HG02798 (cell line): Measurements from ENCODE around the gene AKAP13.

Experiments used
- ATAC-seq: cut with Tn5 transposase; IDR thresholded peaks from one replicate; pipeline ENCODE4 v1.9.1; 2021; ENCODE audit warnings: mild to moderate bottlenecking; ENCODE audit not compliant: unreplicated experiment, poor library complexity

AKAP13 gene

DNA sequence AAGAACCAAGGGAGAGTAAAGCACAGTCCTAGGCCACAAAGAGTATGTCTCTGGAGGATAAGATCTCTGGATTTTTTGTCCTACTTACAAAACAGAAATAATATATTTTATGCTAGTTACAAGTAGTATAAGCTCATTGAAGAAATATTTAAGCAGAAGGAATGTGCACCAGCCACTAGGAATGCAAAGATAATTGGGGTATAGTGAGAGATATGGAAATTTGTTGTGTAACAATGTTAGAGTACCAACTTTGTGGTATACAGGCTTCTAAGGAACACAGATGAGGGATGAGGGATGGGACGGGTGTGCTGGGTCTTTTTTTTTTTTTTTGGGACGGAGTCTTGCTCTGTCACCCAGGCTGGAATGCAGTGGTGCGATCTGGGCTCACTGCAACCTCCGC lies 26.5 kb downstream of the AKAP13 start:
- ATAC-seq, result no peak

DNA sequence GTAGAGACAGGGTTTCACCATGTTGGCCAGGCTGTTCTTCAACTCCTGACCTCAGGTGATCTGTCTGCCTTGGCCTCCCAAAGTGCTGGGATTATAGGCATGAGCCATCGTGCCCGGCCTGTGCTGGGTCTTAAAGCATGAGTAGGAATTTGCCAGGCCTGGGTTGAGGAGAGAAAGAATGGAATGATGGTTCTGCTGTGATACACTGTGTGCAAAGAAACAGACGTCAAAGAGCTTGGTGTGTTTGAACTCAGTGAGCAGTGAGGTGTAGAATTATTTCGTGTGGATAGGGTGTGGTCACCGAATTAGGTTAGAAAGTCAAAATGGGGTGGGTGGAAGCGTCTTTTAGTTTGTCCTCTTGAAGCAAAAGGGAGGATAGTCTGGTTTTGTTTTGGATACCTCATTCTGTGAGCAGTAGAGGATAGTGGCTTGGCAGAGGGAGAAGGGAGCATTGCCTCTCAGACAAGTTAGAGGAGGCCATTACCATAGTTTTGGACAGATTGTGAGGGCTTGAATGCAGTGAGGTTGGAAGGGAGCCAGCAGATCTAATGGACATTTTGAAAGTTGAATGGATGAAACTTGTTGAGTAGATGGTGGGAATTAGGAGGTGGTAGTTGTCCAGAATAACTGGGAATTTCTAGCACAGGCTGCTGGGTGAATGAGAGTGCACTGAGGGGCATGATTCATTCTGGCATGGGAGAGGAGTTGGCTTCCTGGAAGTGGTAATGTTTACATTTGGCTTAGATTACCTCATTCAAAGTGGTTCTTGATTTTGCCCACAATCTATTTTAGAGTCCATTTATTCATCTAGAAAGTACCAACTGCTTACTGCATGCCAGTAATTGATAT lies 27.2 kb downstream of the AKAP13 start:
- peak; percentile 25 for ATAC-seq

DNA sequence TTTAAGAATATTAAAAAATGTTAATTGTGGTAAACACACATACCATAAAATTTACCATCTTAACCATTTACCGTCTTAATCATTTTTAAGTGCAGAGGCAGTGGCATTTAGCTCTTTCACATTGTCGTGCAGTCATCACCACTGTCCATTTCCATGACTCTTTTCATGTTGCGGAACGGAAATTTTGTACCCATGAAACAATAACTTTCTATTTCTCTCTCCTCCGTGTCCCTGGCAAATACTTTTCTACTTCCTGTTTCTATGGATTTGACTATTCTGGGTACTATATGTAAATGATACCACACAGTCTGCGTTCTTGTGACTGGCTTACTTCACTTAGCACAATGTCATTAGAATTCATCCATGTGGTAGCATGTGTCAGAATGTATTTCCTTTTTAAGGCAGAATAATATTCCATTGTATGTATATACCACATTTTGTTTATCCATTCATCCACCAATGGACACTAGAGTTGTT lies 27.9 kb downstream of the AKAP13 start:
- ATAC-seq, result peak; percentile 50

DNA sequence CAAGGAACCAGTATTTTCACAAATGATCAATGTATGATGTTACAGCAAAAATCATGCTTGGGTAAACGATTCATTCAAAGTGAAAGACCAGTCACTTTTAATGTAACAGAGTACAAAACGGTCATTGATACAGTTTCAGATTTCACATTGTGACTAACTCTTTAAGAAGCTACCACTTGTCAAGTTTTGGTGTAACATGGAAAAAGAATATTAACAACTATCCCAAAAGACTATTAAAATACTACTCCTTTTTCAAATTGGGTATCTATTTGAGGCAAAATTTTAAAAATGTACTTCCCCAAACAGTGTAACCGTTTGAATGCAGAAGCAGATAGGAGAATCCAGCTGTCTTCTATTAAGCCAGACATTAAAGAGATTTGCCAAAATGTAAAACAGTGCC lies 31.7 kb downstream of the AKAP13 start:
- ATAC-seq, result no peak

DNA sequence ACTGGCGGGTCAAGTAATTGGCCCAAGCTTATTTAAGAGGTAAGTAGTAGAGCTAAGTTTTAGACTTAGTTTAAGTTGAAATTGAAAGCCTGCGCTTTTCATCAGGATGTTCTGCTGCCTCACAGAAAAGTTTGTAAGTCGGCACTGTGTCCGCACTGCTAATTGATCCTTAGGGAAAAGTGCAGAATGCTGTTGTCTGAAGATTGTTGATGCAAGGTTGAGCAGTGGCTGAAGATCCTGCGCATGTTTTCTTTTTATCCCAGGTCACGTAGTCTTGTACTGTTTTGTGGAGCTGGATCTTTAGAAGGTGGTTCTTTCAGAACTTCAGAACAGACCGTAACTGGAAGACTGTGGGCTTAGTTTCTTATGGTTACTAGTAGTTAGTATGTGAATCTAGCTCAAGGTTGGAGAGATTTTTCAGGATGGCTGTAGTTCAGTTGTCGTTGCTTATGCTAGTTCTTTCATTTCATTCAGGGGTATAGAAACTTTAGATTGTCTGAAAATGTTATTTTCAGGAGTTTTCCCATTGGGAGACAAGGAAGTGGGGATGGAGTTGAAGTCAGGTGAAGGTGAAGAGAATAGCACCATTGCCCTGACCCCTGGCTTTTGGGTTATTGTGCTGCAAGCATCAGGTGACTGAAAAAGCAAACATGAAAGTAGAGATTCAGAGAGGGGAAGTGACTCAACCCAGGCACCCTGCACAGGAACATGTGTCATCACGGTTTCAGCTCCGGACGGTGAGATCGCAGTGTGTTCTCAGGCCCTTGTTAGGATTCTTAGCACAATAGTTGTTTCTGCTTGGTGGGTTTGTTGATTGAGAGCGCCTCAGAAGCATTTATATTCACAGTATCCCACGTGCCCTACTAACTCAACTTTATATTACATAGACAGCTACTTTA lies 32.8 kb downstream of the AKAP13 start:
- ATAC-seq, result peak; percentile 99

DNA sequence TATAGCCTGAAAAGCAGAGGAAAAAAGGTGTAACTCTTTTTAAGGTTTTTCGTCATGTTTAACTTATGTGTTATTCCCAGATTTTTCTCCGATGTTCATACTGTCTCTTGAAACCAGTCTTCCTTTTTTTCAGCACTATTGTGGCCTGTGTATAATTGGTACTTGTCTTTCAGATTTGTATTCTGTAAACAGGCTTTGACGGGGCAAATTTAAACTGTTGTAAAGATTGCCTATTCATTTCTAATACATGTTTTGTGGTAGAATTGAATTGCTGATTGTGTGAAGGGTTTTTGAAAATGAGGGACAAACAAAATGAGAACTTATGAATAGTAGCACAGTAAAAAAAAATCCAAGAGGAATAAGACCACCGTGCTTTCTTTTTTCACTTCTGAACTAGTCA lies 33.6 kb downstream of the AKAP13 start:
- no peak for ATAC-seq

DNA sequence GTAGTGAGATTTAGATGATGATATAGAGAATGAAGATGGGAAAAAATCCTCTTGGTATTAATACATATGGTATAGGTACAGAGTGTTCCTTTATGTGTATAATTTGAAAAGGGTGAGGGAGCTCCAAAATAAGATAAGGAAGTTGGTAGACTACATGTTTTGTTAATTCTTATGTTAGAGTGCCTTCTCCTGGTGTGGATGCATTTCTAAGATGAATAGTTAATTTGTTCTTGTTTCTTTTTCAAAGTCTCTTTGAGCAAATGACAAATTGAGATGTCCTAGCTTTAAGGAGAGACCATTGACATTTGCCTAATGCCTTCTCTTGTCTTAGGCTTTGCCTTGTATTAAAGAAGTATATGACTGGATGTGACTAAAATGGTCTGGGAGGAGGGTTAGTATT lies 34.1 kb downstream of the AKAP13 start:
- no peak for ATAC-seq

DNA sequence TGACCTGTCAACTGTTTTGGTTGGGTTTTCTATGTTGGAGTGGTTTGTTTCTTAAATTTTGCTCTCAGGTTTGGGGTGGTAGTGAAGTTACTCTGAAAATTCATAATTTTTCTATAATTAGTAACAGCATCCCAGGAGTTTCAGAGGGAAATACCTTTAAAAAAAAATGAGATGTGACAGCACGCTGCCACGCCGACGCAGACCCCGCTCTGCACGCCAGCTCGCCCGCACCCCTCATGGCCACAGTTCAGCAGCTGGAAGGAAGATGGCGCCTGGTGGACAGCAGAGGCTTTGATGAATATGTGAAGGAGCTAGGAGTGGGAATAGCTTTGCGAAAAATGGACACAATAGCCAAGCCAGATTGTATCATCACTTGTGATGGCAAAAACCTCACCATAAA lies 34.6 kb downstream of the AKAP13 start:
- ATAC-seq, result no peak

DNA sequence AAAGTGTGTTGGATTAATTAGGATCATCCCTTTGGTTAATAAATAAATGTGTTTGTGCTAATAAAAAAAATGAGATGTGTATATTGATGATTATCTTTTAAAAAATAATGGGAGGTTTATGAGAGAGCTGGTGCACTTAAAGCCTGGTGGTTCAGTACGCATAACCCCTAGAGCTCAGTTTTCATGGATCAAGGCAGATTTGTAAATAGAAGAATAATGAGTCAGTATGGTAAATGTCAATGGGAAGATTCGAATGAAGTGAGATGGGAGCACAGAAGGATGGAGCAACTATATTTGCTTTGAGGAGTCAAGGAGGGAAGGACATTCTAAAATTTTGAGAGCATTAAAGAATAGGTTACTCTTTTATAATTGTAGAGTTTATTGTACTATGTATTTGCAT lies 35.4 kb downstream of the AKAP13 start:
- no peak for ATAC-seq

DNA sequence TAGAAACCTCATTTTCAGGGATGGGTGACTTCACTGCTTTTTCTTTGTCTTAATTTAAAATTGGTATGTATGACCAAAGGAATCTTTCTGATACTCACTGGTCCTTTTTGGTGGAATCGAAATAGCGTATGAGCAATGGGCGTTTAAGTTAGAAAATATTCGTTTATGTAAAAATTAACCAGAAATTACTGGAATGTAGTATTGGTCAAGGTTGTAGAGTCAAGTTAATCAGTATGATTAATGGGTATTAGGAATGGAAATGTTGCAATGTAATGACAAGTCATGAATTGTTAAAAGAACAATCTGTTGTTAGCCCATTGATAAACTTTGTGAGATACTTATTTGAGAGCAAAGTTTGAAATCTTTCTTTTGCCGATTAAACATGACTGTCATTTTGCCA lies 36.9 kb downstream of the AKAP13 start:
- no peak for ATAC-seq

DNA sequence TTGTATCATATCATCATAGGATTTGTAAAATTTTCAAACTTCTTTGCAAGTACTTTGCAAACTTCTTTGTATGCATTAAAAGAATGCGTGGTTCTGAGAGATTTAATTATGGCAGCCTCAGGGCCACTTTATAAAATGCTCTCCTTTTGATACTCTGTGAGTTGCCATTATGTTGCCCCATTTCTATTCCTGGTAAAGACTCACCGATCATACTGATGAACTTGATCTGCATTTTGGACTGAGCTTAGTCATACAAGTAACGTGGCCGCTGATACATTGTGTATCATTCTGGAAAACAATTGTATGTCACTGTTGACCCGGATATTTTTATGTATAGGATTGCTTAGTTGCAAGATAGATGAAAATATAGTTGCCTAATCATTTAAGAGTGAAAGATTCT lies 38.8 kb downstream of the AKAP13 start:
- ATAC-seq, result no peak

DNA sequence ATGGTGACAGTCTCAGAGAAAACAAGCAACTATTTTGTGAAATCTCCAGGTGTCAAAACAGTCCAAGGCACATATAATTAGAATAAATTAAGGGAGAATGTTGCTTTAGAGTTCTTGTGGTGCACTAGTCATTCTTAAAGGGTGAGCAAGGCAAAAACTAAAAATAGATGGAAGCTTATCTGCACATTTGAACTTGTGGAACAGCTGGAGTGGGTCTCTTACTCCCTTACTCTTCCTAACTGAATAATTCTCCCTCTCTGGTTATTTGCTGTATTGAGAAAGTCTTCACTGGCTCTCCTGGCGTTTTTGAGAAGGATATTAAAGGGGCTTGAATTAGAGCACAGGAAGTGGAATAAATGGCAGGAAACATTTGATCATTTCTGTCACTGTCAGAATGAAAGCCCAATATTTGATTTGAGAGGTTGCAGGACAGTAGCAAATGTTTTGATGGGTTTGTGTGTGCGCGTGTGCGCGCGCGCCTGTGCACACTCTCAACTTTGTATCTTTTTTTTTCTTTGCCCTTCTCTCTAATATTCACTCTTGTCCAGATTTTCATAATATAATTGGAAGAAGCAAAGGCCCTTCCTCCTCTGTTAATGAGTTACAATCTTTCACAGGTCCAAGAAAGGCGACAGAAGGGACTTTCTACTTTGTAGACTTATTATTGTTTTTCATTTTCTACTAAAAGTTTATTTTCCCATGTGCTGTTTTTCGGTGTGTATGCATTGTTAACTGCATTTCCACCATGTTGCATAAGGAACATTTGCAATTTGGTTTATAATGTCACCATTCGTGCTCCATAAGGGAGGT lies 40.9 kb downstream of the AKAP13 start:
- ATAC-seq, result no peak

DNA sequence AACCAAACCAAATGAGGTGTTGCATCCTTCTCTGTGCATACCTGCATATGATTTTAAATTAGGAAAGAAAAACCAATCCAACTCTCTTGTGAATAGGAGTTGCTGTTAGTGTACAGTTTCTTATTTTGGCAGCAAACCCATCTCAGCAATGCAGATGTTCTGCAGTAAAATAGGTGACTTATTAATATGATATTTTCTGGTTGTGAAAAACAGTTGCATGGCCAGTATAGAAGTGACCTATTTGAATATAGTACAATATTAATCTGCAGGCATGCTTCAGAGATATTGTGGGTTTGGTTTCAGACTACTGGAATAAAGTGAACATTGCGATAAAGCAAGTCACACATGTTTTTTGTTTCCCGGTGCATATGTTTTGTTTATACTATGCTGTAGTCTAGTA lies 42.2 kb downstream of the AKAP13 start:
- no peak for ATAC-seq

DNA sequence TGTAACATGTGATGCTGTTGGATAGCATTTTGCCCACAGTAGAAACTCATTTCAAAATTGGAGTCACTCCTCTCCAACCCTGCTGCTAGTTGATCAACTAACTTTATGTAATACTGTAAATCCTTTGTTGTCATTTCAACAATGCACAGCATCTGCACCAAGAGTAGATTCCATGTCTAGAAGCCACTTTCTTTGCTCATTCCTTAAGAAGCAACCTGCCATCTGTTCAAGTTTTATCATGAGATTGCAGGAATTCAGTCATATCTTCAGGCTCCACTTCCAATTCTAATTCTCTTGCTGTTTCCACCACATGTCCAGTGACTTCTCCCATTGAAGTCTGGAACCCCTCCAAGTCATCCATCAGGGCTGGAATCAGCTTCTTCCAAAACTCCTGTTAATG lies 42.9 kb downstream of the AKAP13 start:
- ATAC-seq, result no peak

DNA sequence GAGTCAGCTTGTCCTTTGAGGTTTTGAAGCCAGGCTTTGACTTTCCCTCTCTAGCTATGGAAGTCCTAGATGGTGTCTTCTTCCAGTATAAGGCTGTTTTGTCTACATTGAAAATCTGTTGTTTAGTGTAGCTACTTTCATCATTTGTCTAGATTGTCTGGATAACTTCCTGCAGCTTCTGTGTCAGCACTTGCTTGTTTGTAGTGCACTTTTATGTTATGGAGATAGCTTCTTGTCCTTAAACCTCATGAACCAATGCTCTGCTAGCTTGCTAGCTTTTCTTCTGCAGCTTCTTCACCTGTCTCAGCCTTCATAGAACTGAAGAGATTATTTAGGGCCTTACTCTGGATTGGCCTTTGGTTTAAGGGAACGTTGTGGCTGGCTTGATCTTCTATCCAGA lies 43.8 kb downstream of the AKAP13 start:
- no peak for ATAC-seq

DNA sequence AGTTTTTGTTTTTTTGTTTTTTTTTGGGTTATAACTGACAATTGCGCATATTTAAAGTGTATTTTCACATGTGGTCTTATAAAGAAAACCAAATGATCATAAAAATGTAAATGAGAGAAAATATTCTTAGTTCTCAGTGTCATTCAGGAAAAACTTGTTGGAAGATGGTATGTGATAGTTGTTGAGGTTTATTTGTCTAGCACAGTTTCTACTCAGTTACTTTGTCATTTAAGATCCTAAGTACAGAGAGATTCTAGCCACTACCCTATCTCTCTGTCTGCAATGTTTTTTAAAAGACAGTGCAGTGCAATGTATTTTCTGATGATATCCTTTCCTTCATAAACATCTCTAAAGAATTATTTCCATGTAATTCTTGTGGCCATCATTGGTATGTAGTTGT lies 46.1 kb downstream of the AKAP13 start:
- no peak for ATAC-seq

DNA sequence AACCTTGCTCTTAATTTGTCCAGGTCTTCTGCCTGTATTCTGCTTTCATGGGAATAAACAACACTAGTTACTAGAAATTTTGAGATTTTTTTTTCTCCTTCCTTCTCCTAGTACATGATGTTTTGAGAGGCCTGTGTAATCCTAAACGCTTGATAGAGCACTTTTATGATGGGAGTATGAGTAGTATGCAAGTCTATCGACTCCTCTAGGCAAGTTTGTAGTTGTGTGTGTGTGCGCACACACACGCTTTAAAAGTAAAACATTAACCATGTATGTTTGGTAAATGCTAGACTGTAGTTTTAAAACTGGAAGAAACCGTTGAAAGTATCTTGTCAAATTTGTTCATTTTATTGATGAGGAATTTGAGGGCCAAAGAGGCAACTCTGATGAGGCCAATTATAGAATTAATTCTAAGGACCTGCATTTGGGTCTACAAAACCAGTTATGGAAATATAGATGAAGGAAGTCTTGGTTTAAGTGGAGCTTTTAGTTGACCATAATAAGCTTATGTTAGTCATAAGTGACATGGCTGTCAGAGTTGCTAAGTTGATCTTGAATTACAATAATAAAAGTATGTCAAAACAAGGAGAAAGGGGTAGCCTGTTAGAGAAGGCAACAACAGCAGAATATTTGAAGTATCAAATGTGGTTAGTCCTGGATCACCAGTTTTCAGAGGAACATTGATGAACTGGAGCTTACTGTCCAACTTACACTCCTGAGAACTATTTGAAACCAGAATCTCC lies 47.1 kb downstream of the AKAP13 start:
- ATAC-seq, result no peak

DNA sequence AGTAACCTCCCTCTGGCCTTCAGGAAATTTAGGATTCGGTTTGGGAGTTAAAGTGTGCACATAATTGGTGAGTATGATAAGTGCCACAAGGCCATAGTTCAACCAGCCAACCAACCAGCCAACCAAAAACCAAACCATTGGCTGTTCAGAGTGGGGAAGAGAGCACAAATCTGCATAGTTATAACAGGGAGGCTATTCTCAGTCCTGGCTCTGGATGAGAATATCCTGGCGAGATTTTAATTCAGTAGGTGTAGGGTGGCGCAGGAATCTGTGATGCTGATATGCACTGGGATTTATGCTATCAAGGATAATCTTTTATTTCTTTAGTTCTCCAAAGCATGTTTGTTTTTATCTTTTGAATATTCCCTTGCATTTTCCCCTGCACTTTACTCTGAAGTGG lies 49.1 kb downstream of the AKAP13 start:
- no peak for ATAC-seq

DNA sequence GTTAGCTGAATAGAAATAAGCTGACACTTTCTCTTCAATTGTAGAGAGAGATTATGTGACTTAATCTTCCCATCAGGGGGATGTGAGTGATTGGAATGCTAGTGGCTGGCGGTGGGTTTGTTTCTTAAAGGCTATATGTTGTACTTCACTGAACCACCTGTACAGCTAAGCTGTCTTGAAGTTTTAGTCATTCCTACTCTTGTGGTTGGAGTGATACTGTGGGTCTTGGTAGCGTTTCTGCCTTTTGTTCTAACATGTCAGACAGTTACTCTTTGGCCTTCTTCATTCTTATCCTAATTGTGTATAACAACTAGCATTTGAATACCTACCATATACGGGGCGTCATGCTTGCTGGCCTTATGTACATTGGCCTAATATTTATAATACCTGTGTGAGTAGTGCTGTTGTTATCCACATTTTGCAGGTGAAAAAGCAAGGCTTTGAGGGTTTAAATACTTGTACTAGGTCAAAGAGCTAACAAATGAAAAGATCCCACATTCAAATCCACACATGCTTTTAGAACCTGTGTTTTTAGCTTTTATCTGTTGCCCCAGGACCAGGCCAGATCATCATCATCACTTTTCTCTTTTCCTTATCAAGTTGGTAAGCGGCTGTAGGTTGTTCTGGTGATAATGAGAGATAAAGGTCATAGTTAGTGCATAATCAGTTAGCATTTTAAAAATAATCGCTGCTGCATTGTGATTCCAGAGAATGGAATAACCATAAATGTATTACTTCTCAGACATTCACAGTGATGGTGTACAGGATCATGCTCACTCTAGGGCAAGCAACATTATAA lies 50.2 kb downstream of the AKAP13 start:
- ATAC-seq, result peak; percentile 99
